ENCODE data around the gene UBE2Q1. TPM values are rescaled to one million over a fixed set of nuclear protein-coding genes. Genes with fewer than 3 reads are reported as not detected.

The UBE2Q1 gene
- total RNA-seq, 2 experiments from 2014 or later: 106 to 107 TPM

DNA sequence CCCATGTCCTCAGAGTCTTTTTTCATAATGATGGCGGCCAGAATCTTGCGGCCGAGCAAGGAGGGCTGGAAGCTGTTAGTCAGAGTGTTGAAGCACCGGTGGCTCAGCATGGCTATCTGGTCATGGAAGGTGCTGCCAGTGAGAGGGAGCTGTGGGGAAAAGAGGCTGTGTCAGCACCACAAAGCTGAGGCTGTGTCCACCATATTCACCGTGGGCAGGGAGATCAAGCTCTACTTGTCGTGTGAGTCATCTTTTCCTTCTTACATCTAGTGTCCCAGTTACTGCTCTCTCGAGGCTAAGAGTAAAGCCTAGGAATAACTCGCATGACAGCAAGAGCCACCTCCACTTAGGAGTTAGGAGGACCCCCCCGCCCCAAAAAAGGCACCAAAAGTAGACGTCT is 31.3 kb upstream of the UBE2Q1 start:
- peaks cover 8% of the 10 kb centered on the region for H3K4me1 Mint-ChIP-seq
- POLR2A ChIA-PET: interaction anchor here (0.7 kb wide), 1 partner anchor 17 kb away, joined by 3 read pairs; no protein-coding TSS in a partner anchor
- peaks cover 47% of the 10 kb centered on the region for H3K36me3 Mint-ChIP-seq
- H3K9me3 Mint-ChIP-seq: no peaks in the 10 kb centered on the region
- DNase-seq (no peak), ATAC-seq (ENCODE audit: low read depth) (no peak)
- no peak overlapping the region for H3K27ac Mint-ChIP-seq
- no peaks in the 10 kb centered on the region for H3K27me3 Mint-ChIP-seq
- no peak overlapping the region for H3K4me3 Mint-ChIP-seq

DNA sequence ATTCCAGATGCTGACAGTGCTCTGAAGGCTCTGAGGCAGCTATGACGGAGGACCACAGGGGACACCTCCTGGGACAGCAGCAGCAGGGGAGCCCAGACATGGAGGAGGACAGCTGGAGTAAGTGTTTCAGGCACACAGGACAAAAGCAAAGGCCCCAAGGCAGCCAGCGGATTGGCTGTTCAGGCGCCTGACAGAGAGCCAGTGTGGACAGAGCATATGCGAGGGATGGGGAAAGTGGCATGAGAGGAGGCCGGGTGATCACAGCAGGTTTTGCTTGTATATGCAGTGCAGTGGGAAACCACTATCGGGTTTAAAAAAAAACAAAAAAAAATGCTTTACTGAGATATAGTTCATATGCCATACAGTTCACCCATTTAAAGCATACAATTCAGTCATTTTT is 28.2 kb upstream of the UBE2Q1 start:
- H3K36me3 Mint-ChIP-seq: peaks cover 37% of the 10 kb centered on the region
- POLR2A ChIA-PET: no interaction called here
- no peak overlapping the region for H3K4me3 Mint-ChIP-seq
- H3K27ac Mint-ChIP-seq: no peak overlapping the region
- no peak for ATAC-seq (ENCODE audit: low read depth)
- no peak for DNase-seq
- H3K27me3 Mint-ChIP-seq: no peaks in the 10 kb centered on the region
- no peaks in the 10 kb centered on the region for H3K9me3 Mint-ChIP-seq
- H3K4me1 Mint-ChIP-seq: peaks cover 2% of the 10 kb centered on the region

DNA sequence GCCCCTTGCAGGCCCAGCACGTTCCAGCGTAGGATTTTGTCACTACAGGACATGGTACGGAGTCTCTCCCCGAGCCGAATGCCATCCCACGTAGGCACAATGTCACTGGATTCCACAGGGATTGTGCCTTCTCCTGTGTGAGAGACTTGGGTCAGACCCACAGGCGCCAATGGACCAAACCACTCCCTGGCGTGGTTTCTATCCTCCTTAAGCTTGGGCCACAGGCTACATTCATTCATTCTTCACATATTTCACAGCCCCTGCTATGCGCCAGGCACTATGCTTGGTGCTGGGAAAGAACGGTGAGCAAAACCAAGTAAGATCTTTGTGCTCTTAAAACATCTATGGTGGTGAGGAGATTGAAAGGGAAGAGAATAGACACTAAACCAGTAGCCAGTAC is 27.8 kb upstream of the UBE2Q1 start:
- Mint-ChIP-seq H3K4me3 (no peak overlapping the region), H3K36me3 (peaks cover 35% of the 10 kb centered on the region), H3K27me3 (no peaks in the 10 kb centered on the region), H3K4me1 (peaks cover 2% of the 10 kb centered on the region), H3K9me3 (no peaks in the 10 kb centered on the region), H3K27ac (no peak overlapping the region)
- POLR2A ChIA-PET: no interaction called here
- no peak for DNase-seq
- ATAC-seq (ENCODE audit: low read depth): peak; percentile 23

DNA sequence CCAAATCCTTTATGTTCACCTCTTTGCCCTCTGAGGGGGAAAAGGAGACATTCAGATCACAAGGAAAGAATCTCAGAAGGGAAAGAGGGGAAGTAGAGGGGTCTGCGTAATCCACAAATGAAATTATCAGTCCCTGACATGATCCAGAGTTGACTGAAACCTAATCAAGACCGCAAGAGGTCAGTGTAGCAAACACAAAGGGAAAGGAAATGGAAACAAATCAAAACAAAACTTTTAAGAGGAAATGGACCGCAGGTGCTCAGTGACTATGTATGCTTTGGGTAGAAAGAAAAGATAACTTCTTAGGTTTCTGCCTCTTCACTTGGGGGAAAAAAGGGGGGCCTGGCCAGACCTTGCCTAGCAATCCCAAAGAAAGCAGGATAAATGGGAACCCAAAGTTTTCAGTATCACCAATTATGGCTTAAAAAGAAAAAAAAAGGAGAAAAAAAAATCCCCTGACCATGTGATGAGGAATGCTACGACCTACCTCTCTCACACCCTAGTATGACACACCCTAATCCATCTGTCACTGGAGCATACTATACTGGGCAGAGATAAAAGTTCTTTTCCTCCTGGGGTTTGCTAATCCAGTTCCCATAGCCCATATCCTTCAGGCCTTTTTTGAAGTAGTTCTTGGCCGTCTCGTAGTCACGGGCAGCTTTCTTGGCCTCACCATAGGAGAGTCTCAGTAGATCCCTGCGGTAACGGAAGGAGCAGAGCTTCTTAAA is 26.0 kb upstream of the UBE2Q1 start:
- Mint-ChIP-seq H3K36me3 (peaks cover 38% of the 10 kb centered on the region), H3K4me3 (no peak overlapping the region), H3K27ac (peak overlapping the region; percentile 19), H3K27me3 (no peaks in the 10 kb centered on the region), H3K9me3 (no peaks in the 10 kb centered on the region), H3K4me1 (peaks cover 2% of the 10 kb centered on the region)
- no peak for ATAC-seq (ENCODE audit: low read depth)
- POLR2A ChIA-PET: no interaction called here
- no peak for DNase-seq

DNA sequence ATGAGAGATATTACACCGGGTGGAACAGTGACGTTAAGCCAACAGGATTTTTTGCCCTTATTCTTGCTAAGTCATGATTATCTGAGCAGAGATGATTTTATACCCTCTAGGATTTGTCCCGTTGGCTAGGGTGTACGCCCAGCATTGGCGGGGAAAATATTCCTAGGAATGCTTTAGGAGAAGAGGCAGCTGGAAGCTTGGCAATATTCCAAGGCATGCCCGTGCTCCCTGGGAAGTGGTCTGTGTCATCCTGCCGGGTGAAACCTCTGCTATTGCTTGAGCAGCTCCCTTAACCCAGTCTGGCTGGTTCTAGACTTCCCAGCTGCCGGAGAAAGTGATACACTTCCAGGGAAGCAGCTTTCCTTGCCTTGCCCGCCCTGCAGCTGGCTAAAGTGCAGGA is 25.3 kb upstream of the UBE2Q1 start:
- H3K27me3 Mint-ChIP-seq: no peaks in the 10 kb centered on the region
- no peak overlapping the region for H3K4me3 Mint-ChIP-seq
- POLR2A ChIA-PET: no interaction called here
- DNase-seq: no peak
- H3K9me3 Mint-ChIP-seq: no peaks in the 10 kb centered on the region
- H3K27ac Mint-ChIP-seq: peak overlapping the region; percentile 19
- H3K4me1 Mint-ChIP-seq: peaks cover 2% of the 10 kb centered on the region
- ATAC-seq (ENCODE audit: low read depth): no peak
- H3K36me3 Mint-ChIP-seq: peaks cover 36% of the 10 kb centered on the region

DNA sequence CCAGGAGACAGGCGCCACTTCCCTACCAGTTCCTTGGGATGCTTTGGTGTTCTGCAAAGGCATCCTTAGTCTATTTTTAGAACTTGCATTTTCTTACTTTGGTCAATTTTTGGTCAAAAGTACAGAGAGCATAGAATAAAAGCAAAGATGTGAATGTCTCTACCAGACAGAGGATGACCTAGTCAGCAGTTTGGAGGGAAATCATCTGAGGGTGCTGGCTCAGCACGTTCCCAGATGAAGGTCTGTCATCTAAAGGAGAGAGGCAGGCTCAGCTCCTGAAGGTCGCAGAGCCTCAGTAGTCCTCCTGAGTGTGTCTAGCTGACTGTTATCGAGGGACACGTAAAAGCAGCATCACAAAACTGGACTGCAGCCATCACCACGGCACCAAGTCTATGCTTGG is 24.4 kb upstream of the UBE2Q1 start:
- Mint-ChIP-seq H3K4me1 (peaks cover 2% of the 10 kb centered on the region), H3K36me3 (peaks cover 33% of the 10 kb centered on the region), H3K27me3 (no peaks in the 10 kb centered on the region), H3K4me3 (no peak overlapping the region), H3K9me3 (no peaks in the 10 kb centered on the region), H3K27ac (no peak overlapping the region)
- no peak for DNase-seq
- ATAC-seq (ENCODE audit: low read depth): no peak
- POLR2A ChIA-PET: no interaction called here

DNA sequence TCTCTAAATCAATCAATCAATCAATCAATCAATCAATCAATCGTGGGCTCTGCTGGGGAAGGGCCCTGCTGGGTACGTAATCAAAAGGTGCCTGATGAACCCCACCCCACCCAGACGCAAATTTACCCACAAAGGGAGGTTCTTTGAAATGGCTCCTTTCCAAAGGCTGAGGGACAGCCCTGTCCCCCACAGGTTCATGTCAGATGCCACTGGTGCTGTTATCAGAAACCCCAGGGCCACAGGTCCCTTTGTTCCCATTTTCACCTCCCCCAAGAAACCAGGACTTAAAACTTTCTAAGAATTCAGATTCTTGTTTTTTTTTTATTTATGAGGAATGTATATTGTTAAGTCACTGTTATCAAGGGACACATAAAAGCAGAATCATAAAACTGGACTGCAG is 23.3 kb upstream of the UBE2Q1 start:
- Mint-ChIP-seq H3K4me3 (no peak overlapping the region), H3K4me1 (peaks cover 2% of the 10 kb centered on the region), H3K36me3 (peaks cover 25% of the 10 kb centered on the region), H3K27me3 (no peaks in the 10 kb centered on the region), H3K27ac (no peak overlapping the region), H3K9me3 (no peaks in the 10 kb centered on the region)
- ATAC-seq (ENCODE audit: low read depth) (no peak), DNase-seq (no peak)
- POLR2A ChIA-PET: no interaction called here

DNA sequence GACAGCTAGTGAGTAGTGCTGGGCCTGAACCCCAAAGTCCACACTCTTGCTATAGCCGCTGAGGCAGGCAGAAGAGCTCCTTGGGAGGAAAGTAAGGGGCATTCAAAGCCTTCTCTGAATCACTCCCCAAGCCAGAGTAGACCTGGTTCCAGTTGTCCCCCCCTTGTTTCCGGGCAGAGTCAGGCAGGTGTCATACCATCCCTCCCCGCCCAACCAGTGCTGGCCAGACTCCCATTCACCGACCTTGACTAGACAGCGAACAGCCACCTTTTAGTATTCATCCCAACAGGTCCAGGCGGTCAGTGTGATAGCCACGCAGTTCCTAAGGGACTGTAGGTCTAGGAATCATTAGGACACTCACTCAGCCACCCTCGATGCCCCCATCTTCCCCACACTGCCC is 20.9 kb upstream of the UBE2Q1 start:
- H3K27me3 Mint-ChIP-seq: no peaks in the 10 kb centered on the region
- peaks cover 2% of the 10 kb centered on the region for H3K4me1 Mint-ChIP-seq
- no peak overlapping the region for H3K4me3 Mint-ChIP-seq
- DNase-seq (no peak), ATAC-seq (ENCODE audit: low read depth) (no peak)
- no peak overlapping the region for H3K27ac Mint-ChIP-seq
- POLR2A ChIA-PET: interaction anchor here (1.3 kb wide), 1 partner anchor 12 kb away, joined by 3 read pairs; no protein-coding TSS in a partner anchor
- H3K9me3 Mint-ChIP-seq: no peaks in the 10 kb centered on the region
- H3K36me3 Mint-ChIP-seq: peaks cover 18% of the 10 kb centered on the region

DNA sequence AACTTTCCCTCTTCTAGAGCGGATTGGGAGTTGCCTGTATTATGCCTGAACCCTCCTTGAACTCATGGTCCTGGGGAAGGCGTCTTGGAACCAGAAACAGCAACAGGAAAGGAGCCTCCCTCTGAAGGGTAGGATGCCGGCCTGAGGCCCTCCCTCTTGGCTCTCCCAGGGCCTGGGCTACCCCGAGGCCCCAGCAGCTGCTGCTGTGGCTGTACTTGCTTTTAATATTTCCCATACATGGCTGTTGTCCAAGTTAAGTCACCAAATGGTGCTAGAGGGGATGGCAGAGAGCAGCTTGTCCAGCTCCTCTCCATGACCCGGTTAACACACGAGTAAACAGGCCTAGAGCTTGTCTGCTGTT is 19.6 kb upstream of the UBE2Q1 start:
- Mint-ChIP-seq H3K27ac (no peak overlapping the region), H3K27me3 (no peaks in the 10 kb centered on the region), H3K4me3 (no peak overlapping the region), H3K4me1 (peaks cover 2% of the 10 kb centered on the region), H3K36me3 (peaks cover 16% of the 10 kb centered on the region), H3K9me3 (no peaks in the 10 kb centered on the region)
- ATAC-seq (ENCODE audit: low read depth): no peak
- DNase-seq: no peak
- POLR2A ChIA-PET: interaction anchor here (0.5 to 1.3 kb wide), 4 partner anchors 10 to 67 kb away, joined by 3 read pairs; partner anchors contain the start of gene CHRNB2

DNA sequence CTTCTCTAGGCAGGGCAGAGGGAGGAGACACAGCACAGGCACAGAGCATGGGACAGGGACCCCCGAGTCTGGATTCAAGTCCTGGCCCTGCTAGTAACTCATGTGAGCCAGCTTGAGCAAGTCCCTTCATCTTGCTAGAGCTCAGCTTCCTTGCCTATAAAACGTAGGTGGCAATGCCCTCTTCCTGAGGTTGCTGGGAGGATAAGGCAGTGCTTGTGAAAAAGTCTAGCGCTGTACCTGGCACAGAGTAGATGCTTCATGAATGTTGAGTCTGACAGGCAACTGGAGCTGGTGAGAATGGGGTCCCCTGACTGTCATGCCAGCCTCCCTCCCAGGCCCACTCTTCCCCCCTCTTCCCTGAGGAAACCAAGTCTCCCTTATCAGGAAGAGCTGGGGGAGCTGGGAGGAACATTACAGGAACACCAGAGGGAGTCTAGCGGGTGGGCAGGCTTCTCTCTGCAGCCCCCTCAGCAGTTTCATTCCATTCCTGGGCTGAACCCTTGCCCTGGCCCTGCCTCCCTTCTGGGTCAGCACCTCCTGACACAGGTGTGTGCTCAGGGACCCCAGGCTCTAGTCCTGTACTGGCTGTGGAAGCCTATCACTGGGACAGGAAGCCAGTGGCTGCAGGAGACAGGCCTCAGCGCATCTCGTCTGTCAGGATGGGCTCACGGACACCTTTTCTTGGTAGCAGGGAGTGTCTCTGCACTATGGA is 19.0 kb upstream of the UBE2Q1 start:
- Mint-ChIP-seq H3K36me3 (peaks cover 16% of the 10 kb centered on the region), H3K4me1 (peaks cover 2% of the 10 kb centered on the region), H3K27ac (no peak overlapping the region), H3K4me3 (no peak overlapping the region), H3K9me3 (no peaks in the 10 kb centered on the region), H3K27me3 (no peaks in the 10 kb centered on the region)
- POLR2A ChIA-PET: interaction anchor here (0.5 to 1.3 kb wide), 4 partner anchors 8 to 68 kb away, joined by 3 read pairs; partner anchors contain the start of gene CHRNB2
- no peak for ATAC-seq (ENCODE audit: low read depth)
- DNase-seq: no peak

DNA sequence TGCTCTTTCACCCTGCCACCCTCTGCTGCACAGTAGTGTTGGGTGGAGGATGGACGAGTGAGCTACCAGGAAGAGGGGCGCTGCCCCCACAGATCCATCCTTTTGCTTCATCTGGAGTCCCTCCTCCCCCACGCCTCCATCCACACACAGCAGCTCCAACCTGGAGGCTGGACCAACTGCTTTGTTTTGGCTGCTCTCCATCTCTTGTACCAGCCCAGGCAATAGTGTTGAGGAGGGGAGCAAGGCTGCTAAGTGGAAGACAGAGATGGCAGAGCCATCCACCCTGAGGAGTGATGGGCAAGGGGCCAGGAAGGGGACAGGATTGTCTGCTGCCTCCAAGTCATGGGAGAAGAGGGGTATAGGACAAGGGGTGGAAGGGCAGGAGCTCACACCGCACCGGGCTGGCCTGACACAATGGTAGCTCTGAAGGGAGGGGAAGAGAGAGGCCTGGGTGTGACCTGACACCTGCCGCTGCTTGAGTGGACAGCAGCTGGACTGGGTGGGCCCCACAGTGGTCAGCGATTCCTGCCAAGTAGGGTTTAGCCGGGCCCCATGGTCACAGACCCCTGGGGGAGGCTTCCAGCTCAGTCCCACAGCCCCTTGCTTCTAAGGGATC is 17.6 kb upstream of the UBE2Q1 start:
- H3K4me3 Mint-ChIP-seq: no peak overlapping the region
- ATAC-seq (ENCODE audit: low read depth) (no peak), DNase-seq (no peak)
- H3K36me3 Mint-ChIP-seq: peaks cover 11% of the 10 kb centered on the region
- POLR2A ChIA-PET: interaction anchor here (1.2 to 1.3 kb wide), 2 partner anchors 7 to 9 kb away, joined by 3 to 5 read pairs; partner anchors contain the start of gene CHRNB2
- peaks cover 2% of the 10 kb centered on the region for H3K4me1 Mint-ChIP-seq
- no peaks in the 10 kb centered on the region for H3K27me3 Mint-ChIP-seq
- no peak overlapping the region for H3K27ac Mint-ChIP-seq
- H3K9me3 Mint-ChIP-seq: no peaks in the 10 kb centered on the region

DNA sequence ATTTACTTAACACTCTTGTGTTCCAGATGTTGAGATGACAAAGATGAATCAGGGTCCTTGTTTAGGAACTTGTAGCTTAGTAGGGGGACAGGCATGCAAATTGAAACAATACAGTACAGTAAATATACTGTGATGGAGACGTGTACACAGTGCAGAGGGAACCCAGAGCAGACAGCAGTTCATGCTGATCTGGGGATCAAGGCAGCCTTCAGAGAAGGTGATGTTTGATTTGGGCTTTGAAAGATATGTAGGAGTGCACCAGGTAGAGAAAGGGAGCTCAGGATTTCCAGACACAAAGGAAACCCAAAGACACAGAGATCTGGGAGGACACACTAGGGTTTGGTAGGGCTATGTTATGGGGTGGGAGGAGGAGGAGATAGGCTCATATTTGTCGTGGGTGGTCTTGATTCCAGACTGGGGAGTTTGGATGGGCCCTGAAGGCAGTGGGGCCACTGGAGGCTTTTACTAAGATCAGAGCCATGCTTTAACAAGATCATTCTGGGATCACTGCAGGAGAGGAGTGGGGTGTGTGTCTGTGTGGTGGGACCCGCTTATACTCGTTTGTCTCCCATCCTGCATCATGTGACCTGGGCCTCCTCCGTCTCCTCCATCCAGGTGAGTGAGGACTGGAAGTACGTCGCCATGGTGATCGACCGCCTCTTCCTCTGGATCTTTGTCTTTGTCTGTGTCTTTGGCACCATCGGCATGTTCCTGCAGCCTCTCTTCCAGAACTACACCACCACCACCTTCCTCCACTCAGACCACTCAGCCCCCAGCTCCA is 16.9 kb upstream of the UBE2Q1 start:
- peak overlapping the region; percentile 3 for H3K27ac Mint-ChIP-seq
- H3K27me3 Mint-ChIP-seq: no peaks in the 10 kb centered on the region
- peaks cover 9% of the 10 kb centered on the region for H3K36me3 Mint-ChIP-seq
- POLR2A ChIA-PET: interaction anchor here (1.2 kb wide), 1 partner anchor 8 kb away, joined by 5 read pairs; the partner anchor contains the start of gene CHRNB2
- peak; percentile 12 for ATAC-seq (ENCODE audit: low read depth)
- no peak overlapping the region for H3K4me3 Mint-ChIP-seq
- H3K9me3 Mint-ChIP-seq: no peaks in the 10 kb centered on the region
- no peak for DNase-seq
- H3K4me1 Mint-ChIP-seq: peaks cover 2% of the 10 kb centered on the region

DNA sequence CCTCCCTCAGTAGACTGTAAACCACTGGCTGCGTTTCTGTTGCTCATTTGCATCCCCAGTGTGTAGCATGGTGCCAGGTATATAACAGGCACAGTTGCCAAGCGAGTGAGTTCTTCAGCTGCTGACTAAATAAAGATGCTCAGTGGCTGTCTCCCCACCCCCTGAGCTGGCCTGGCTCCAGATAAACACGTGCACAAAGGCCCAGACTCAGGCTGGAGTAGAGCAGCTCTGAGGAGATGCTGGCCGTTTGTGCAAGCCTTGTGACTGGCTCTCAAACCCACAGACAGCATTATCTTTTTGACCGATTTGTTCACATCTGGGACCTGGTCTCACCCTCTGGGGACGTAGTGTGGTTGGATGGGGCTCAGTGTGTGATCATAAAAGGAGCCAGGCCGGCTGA is 16.3 kb upstream of the UBE2Q1 start:
- Mint-ChIP-seq H3K27ac (peak overlapping the region; percentile 3), H3K36me3 (peaks cover 6% of the 10 kb centered on the region), H3K27me3 (peaks cover 4% of the 10 kb centered on the region), H3K4me1 (peaks cover 2% of the 10 kb centered on the region), H3K9me3 (no peaks in the 10 kb centered on the region), H3K4me3 (no peak overlapping the region)
- DNase-seq (no peak), ATAC-seq (ENCODE audit: low read depth) (no peak)
- POLR2A ChIA-PET: no interaction called here

All from activated naive CD8-positive, alpha-beta T cell treated with anti-CD3 and anti-CD28 coated beads, Interleukin-2, amount 10 ng/mL, durations not matched to agents 7 days and 5 days (primary cell).